Activated T-cell treated with anti-CD3 and anti-CD28 coated beads, Interleukin-2, amount 50 U/mL, for 72 hours (primary cell): ENCODE data around the gene RHAG. TPM values are rescaled to one million over a fixed set of nuclear protein-coding genes. Genes with fewer than 3 reads are reported as not detected.

ENCODE experiments used
- ATAC-seq, 2 donors: fragments of 150-1000 bp; cut with Tn5 transposase; replicated peaks in 1 of 2; 2 replicates each; pipeline ENCODE4 v1.10.0; 2021; ENCODE audit warnings: moderate library complexity in 2 of 2, mild to moderate bottlenecking in 1 of 2
- DNase-seq, 2 donors: peaks; one replicate each; pipeline ENCODE4 v3.0.0; 2021 to 2022; ENCODE audit warnings: mixed read lengths in 1 of 2
- H3K27ac Mint-ChIP-seq: one replicate; pipeline ENCODE4 v1.8.0; 2022; ENCODE audit warnings: mild to moderate bottlenecking, moderate library complexity, mixed read lengths
- H3K27me3 Mint-ChIP-seq: one replicate; pipeline ENCODE4 v1.8.0; 2022; ENCODE audit warnings: low read depth, mixed read lengths
- H3K36me3 Mint-ChIP-seq, 2 donors: one replicate each; pipeline ENCODE4 v1.8.0; 2022; ENCODE audit warnings: mixed read lengths in 2 of 2, mild to moderate bottlenecking in 1 of 2; ENCODE audit not compliant: insufficient read depth in 2 of 2
- H3K4me1 Mint-ChIP-seq: one replicate; pipeline ENCODE4 v1.8.0; 2022; ENCODE audit warnings: low read depth, mixed read lengths
- H3K4me3 Mint-ChIP-seq, 2 donors: one replicate each; pipeline ENCODE4 v1.8.0; 2022; ENCODE audit warnings: mild to moderate bottlenecking in 2 of 2, mixed read lengths in 2 of 2, moderate library complexity in 2 of 2
- H3K9me3 Mint-ChIP-seq, 2 donors: one replicate each; pipeline ENCODE4 v1.8.0; 2022; ENCODE audit warnings: mixed read lengths in 2 of 2
- total RNA-seq, 2 donors: library from RNA; stranded (reverse); gene quantifications; one replicate each; pipeline ENCODE4 v1.2.3, GENCODE V29; 2022

RHAG gene
- total RNA-seq, 2 donors from 2014 or later: not detected

DNA sequence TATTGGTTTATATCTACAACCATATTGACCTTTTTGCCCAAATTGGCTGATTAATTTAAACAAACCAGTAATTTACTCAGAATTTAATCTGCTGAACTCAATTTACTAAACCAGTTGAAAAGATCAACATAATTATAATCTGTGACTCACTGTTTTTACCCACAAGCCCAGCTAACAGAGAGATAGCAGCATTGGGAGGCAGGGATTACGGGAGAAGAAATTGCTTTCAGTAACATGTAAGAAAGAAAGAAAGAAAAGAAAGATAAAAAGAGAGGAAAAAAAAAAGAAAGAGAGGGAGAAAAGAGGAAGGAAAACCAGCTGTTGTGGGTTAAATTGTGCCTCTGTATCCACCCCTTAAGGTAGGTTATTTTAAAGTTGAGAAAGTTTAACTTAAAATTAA lies 13.3 kb upstream of the RHAG start:
- no peak for ATAC-seq
- no peak overlapping the region for H3K27ac Mint-ChIP-seq
- H3K4me1 Mint-ChIP-seq: no peaks in the 10 kb centered on the region
- no peaks in the 10 kb centered on the region for H3K27me3 Mint-ChIP-seq
- no peaks in the 10 kb centered on the region for H3K36me3 Mint-ChIP-seq
- peaks cover 0 to 5% of the 10 kb centered on the region in 2 donors for H3K9me3 Mint-ChIP-seq
- no peak overlapping the region for H3K4me3 Mint-ChIP-seq
- no peak for DNase-seq

DNA sequence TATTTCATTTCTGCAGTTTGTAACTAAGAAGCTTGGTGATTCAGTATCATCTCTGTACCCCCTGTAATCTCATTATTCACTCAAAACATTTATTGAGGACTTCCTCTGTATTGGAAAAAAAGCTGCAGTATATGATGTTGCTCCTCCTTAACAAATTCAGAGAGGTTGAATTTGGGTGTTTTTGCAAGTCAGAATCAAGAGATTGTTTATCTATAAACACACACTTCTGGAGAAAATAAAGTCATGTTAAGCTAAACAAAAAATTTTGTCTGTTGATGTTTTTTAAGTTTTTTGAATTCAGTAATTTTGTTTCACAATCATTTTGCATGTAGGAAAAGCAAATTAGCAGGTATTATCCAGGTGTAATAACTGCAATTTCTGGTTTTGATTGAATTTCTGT lies 11.4 kb upstream of the RHAG start:
- no peak for DNase-seq
- Mint-ChIP-seq H3K4me3 (no peak overlapping the region), H3K27ac (no peak overlapping the region), H3K9me3 (no peaks in the 10 kb centered on the region), H3K36me3 (no peaks in the 10 kb centered on the region), H3K4me1 (no peaks in the 10 kb centered on the region), H3K27me3 (no peaks in the 10 kb centered on the region)
- ATAC-seq: no peak

DNA sequence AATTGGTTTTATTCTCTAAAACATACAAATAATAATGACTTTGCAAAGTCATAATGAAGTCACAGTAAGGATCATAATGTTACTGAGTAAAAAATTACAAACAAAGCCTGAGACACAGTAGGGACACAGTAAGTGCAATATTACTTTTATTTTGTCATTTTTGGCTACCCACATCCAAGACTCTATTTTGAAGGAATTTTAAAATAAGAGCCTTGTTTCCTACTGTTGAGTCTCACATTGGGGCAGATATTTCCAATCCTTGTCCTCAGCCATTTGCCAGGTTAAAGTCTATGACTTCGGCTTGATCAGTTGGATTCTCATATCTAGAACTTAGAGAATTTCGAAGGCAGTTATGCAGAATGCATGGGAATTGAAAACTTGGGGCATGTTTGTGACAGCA lies 10.8 kb upstream of the RHAG start:
- ATAC-seq (no peak), DNase-seq (no peak)
- Mint-ChIP-seq H3K4me3 (no peak overlapping the region), H3K27me3 (no peaks in the 10 kb centered on the region), H3K27ac (no peak overlapping the region), H3K9me3 (no peaks in the 10 kb centered on the region), H3K4me1 (no peaks in the 10 kb centered on the region), H3K36me3 (no peaks in the 10 kb centered on the region)

DNA sequence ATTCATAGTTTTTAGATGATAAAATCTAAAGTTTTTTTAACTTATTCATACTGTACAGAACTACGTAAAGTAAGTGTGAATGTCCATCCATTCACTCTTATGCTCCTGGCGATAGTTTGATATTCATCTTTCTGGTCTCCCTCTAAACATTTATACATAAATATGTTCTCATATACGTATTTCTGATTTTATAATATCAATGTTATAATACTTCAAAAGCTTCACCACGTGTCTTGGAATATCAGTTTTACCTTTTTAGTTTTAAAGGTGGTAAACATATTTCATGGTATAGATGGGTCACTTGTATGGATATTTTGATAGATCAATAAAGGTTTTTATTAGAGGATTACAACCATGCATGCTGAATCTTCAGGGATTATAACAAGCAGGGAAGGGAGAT lies 10.3 kb upstream of the RHAG start:
- Mint-ChIP-seq H3K9me3 (no peaks in the 10 kb centered on the region), H3K4me3 (no peak overlapping the region), H3K36me3 (no peaks in the 10 kb centered on the region), H3K27ac (no peak overlapping the region), H3K4me1 (no peaks in the 10 kb centered on the region), H3K27me3 (no peaks in the 10 kb centered on the region)
- ATAC-seq (no peak), DNase-seq (no peak)

DNA sequence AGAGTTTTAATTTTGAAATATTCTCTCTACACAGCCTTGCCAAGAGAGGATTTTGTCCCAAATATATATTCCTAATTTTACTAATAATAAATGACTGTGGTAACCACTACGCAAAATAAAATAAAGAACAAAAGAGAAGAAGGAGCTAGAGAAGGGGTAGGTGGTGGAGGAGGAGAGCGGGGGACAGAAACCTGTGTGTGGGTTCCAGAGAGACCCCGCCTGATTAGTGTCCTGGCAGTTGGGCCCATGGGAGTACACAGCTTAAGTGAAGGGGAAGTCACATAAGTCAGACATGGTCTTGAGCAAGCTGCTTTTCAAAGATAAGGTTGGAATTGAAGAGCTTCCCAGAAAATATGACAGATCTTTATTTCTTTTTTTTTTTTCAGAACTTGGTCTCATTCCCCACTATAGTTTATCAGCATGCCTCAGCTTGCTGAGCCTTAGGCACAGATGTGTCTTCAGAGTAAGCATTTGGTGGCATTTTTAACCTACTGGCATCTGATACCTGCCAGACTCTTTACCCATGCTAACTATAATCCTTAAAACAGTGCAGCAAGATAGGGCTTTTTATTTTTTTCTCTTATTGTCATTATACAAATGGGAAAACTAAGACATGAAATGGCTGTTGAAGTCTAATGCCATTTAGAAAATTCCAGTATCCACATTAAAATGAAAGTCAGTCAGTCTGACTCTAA lies 9.6 kb upstream of the RHAG start:
- H3K27me3 Mint-ChIP-seq: no peaks in the 10 kb centered on the region
- ATAC-seq (no peak), DNase-seq (no peak)
- H3K4me1 Mint-ChIP-seq: no peaks in the 10 kb centered on the region
- no peaks in the 10 kb centered on the region for H3K9me3 Mint-ChIP-seq
- H3K4me3 Mint-ChIP-seq: no peak overlapping the region
- no peak overlapping the region for H3K27ac Mint-ChIP-seq
- H3K36me3 Mint-ChIP-seq: no peaks in the 10 kb centered on the region

DNA sequence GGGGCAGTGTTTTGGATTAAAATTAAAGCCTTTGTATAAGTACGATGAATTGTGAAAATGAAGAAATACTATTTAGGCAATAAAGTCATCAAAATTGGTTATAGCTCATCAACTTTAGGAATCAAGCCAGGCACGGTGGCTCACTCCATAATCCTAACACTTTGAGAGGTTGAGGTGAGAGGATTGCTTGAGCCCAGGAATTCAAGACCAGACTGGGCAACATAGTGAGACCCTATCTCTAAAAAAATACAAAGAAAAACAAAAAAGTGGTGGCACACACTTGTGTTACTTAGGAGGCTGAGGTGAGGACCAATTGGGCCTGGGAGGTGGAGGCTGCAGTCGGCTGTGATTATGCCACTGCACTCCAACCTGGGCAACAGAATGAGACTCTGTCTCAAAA lies 8.5 kb upstream of the RHAG start:
- no peaks in the 10 kb centered on the region for H3K36me3 Mint-ChIP-seq
- H3K4me1 Mint-ChIP-seq: no peaks in the 10 kb centered on the region
- no peak overlapping the region for H3K4me3 Mint-ChIP-seq
- ATAC-seq (no peak), DNase-seq (no peak)
- no peaks in the 10 kb centered on the region for H3K27me3 Mint-ChIP-seq
- no peak overlapping the region for H3K27ac Mint-ChIP-seq
- no peaks in the 10 kb centered on the region for H3K9me3 Mint-ChIP-seq

DNA sequence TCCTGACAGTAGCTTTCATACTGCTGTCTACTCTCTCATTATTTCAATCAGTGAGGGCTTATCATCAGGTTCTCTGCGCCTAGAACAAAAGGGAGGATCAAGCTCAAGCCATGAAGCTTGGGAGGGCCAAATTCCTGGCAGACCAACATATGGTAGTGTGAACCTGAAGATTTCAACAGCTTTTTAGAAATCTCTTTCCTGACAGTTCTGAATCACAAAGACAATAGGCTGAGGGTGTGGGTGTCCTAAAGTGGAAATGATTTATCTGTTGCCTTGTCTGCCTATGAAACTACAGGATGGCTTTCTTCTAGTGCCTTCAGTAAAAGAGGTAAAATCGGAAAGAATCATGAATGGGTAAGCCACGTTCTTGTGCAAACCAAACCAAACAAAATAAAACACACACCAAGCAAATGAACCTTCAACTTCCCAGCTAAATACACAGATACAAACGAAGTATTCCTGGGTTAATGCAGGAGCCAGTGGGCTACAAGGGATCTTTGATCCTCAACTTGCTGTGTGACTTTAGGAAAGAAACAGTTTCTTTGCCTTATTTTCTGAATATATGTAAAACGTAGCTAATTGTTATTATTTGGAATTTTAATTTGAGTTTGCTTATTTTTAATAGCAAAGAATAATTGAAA lies 2.7 kb upstream of the RHAG start:
- Mint-ChIP-seq H3K36me3 (no peaks in the 10 kb centered on the region), H3K4me3 (no peak overlapping the region), H3K4me1 (no peaks in the 10 kb centered on the region), H3K27me3 (no peaks in the 10 kb centered on the region), H3K9me3 (no peaks in the 10 kb centered on the region), H3K27ac (no peak overlapping the region)
- DNase-seq (no peak), ATAC-seq (no peak)

DNA sequence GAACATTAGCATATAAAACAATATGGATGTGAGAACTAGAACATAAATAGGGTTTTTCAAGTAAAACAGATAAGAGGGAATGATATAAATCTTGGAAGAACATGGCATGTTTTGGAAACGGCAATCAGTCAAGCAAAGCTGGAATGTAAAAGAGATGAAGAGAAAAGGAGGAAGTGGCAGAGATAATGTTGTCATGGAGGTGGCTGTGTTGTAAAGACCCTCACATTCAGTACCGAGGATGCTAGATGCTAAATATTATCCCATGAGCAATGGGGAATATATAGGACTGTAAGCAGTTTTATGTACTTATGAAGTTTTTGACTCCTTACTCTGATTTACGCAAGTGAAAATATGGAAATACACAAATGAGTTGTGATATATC lies 702 bp upstream of the RHAG start:
- no peaks in the 10 kb centered on the region for H3K27me3 Mint-ChIP-seq
- H3K36me3 Mint-ChIP-seq: no peaks in the 10 kb centered on the region
- DNase-seq (no peak), ATAC-seq (no peak)
- no peaks in the 10 kb centered on the region for H3K9me3 Mint-ChIP-seq
- H3K4me3 Mint-ChIP-seq: no peak overlapping the region
- no peaks in the 10 kb centered on the region for H3K4me1 Mint-ChIP-seq
- H3K27ac Mint-ChIP-seq: no peak overlapping the region

DNA sequence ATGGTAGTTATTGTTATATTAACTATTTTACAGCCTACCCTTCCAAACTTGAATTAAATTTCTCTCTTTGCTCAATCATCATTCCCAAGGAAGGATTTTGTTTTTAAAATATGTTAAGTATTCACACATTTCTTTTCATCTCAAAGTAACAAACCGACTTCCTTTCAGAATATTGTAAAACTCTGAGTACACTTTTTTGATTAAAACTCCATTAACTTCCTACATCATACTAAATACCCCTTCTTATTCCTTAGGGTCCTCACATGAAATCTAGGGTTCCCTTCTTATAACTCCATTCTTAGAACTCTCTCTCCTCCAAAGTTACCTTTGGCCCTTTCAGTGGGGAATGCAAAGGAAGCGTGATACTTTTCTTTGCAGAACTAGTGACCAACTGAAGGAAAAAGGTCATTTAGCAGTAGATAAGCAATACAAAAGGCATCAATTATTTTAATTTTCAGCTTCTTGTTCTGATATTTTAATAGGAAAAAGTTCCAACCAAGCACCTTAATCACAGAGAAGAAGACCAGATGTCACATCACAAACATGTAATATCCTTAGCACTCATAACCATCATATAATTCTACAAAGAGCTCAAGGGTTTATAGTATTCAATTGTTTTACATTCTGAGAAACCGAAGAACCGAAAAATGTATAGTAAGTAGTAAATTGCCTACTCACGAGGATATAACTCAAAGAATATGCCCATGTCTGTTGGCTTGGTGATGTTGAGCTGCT lies 494 bp downstream of the RHAG start:
- H3K27ac Mint-ChIP-seq: no peak overlapping the region
- no peaks in the 10 kb centered on the region for H3K36me3 Mint-ChIP-seq
- DNase-seq (no peak), ATAC-seq (no peak)
- no peaks in the 10 kb centered on the region for H3K27me3 Mint-ChIP-seq
- no peaks in the 10 kb centered on the region for H3K9me3 Mint-ChIP-seq
- no peak overlapping the region for H3K4me3 Mint-ChIP-seq
- no peaks in the 10 kb centered on the region for H3K4me1 Mint-ChIP-seq

DNA sequence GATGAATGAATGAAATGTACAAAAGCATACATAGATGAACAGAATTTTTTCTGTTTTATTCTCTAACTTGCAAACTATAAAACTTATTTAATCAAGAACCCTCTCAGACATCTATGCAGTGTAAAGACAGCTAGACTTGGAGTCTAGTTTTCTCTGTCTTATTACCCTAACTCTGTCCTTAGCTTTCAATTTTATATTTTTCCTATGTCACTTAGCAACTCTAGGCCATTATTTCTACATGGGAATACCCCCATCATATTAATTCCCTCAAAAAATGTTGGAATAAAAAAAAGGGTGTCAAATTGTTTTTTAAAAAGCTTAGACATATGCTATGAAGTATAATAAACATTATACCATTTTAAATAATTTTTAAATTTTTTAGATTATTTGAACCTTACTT lies 1.2 kb downstream of the RHAG start:
- Mint-ChIP-seq H3K27me3 (no peaks in the 10 kb centered on the region), H3K36me3 (no peaks in the 10 kb centered on the region)

DNA sequence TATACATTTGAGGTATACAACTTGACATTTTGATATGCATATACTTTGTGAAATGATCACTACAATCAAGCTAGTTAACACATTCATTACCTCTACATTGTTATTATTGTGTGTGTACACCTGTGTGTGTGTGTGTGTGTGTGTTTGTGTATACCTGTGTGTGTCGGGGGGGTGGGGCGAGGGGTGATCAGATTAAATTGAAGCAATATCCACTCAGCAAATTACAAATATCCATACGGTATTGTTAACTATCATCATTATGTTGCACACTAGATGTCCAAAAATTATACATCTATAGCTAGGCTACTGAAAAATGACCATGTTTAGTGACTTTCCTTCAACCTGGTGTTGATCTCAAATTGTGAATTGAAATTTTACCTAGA lies 1.8 kb downstream of the RHAG start:
- Mint-ChIP-seq H3K4me1 (no peaks in the 10 kb centered on the region), H3K27me3 (no peaks in the 10 kb centered on the region), H3K27ac (no peak overlapping the region), H3K36me3 (no peaks in the 10 kb centered on the region), H3K9me3 (peaks cover 0 to 2% of the 10 kb centered on the region in 2 donors), H3K4me3 (no peak overlapping the region)
- DNase-seq: no peak
- no peak for ATAC-seq

More for the DNA sequence above, 1.2 kb downstream of the RHAG start:
- no peak for ATAC-seq
- no peaks in the 10 kb centered on the region for H3K9me3 Mint-ChIP-seq
- no peak overlapping the region for H3K4me3 Mint-ChIP-seq
- H3K4me1 Mint-ChIP-seq: no peaks in the 10 kb centered on the region
- no peak overlapping the region for H3K27ac Mint-ChIP-seq
- no peak for DNase-seq

DNA sequence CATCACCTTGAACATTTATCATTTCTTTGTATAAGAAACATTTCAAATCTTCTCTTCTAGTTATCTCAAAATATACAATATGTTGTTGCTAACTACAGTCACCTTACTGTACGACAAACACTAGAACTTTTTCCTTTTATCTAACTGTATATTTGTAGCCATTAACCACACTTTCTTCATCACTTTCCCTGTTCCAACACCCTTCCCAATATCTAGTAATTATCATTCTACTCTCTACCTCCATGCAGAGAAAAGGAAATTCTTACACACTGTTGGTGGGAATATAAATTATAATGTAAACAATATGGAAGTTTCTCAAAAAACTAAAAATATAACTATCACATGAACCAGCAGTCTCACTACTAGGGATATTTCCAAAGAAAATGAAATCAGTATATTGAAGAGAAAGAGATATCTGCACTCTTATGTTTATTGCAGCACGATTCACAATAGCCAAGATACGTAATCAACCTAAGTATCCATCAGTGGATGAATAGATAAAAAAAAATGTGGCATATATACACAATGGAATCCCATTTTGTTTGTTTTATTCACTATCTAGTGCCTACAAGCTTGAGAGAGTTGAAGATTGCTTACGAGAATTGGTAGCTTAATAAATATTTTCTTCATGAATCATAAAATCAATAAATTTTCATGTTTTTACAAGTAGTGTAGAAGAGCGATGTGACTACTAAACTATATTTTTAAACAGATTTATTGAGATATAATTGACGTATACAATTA lies 2.4 kb downstream of the RHAG start:
- H3K9me3 Mint-ChIP-seq: peaks cover 0 to 2% of the 10 kb centered on the region in 2 donors
- H3K36me3 Mint-ChIP-seq: no peaks in the 10 kb centered on the region
- no peaks in the 10 kb centered on the region for H3K4me1 Mint-ChIP-seq
- no peak overlapping the region for H3K27ac Mint-ChIP-seq
- ATAC-seq: no peak
- no peak for DNase-seq
- H3K27me3 Mint-ChIP-seq: no peaks in the 10 kb centered on the region
- H3K4me3 Mint-ChIP-seq: no peak overlapping the region

DNA sequence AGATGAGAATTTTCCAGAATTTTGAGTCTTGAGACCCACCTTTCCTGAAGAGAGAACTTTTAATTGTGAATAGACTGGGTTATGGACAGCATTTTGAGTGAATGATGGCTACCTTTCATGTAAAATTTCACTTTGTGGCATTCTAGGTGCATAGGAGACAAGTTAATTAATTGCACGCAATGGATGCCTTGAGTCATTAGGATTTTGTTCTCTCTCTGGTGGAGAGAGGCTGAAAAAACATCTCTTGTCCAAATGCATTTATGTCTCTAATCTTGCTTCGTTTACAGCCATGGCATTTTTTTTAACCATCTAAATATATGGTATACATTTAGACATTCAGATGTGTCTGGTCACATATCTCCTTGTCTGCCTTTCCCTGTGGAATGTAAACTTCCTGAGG lies 3.1 kb downstream of the RHAG start:
- ATAC-seq: no peak
- no peak overlapping the region for H3K4me3 Mint-ChIP-seq
- DNase-seq: no peak
- no peak overlapping the region for H3K27ac Mint-ChIP-seq
- peaks cover 0 to 2% of the 10 kb centered on the region in 2 donors for H3K9me3 Mint-ChIP-seq
- H3K27me3 Mint-ChIP-seq: no peaks in the 10 kb centered on the region
- H3K4me1 Mint-ChIP-seq: no peaks in the 10 kb centered on the region
- H3K36me3 Mint-ChIP-seq: no peaks in the 10 kb centered on the region
